ENCODE results near the gene CNTN1.

DNA sequence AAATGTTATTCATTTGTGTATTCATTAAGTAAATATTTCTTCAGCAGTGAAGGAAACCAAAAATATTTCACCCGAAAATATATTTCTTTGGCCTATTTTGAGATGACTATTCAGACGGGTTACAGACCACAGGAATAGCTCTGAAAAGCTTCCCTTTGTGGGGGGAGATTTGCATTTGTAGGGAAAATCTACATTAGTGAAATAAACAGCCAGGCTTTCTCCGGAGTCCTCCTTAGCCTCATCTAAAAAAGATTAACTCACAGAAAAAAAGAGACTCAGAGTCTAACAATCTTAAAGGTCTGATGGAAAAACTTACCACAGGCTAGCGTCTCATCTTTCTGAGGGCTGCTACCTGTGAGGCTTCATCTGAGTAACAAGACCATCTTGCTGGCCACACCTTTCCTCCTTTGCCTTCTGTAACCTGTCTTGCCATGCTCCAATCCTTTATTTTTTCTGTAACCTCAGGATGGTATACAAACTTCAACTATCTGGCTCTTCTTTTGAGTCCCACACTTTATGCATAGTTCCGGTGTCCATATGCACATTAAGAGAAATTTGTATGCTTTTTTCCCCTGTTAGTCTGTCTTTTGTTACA lies 100.7 kb downstream of the CNTN1 start:
- TF ChIP-seq, protein P1, sequence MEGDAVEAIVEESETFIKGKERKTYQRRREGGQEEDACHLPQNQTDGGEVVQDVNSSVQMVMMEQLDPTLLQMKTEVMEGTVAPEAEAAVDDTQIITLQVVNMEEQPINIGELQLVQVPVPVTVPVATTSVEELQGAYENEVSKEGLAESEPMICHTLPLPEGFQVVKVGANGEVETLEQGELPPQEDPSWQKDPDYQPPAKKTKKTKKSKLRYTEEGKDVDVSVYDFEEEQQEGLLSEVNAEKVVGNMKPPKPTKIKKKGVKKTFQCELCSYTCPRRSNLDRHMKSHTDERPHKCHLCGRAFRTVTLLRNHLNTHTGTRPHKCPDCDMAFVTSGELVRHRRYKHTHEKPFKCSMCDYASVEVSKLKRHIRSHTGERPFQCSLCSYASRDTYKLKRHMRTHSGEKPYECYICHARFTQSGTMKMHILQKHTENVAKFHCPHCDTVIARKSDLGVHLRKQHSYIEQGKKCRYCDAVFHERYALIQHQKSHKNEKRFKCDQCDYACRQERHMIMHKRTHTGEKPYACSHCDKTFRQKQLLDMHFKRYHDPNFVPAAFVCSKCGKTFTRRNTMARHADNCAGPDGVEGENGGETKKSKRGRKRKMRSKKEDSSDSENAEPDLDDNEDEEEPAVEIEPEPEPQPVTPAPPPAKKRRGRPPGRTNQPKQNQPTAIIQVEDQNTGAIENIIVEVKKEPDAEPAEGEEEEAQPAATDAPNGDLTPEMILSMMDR (IDR thresholded peaks at IDR 0.05) = no peak
- no peak for TF ChIP-seq POLR2A (IDR thresholded peaks at IDR 0.05)
- TF ChIP-seq EP300 (IDR thresholded peaks at IDR 0.05) = no peak
- no peak for TF ChIP-seq POLR2AphosphoS5 (IDR thresholded peaks at IDR 0.05)
